Measurements from ENCODE around the gene ANKRD55.

The ANKRD55 gene

DNA sequence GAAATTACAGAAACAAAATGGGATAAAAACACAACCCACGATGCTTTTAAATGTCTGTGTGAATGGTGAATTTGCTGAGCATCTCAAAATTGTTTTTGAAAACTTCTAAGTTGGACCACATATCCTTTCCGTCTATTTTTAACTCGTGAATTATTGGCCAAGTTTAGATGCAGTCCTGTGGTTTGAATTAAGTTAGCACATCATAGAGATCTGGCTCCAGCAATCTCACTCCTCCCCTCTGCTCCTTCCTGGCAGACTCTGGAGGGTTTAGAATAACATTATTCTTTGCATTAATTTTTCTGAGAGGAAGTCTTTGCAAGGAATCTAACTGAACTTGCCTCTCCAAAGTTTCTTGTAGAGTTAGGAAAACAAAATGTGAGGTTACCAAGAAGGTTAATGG, 14.5 kb upstream of the ANKRD55 start (continued):
- TF ChIP-seq, protein P1, sequence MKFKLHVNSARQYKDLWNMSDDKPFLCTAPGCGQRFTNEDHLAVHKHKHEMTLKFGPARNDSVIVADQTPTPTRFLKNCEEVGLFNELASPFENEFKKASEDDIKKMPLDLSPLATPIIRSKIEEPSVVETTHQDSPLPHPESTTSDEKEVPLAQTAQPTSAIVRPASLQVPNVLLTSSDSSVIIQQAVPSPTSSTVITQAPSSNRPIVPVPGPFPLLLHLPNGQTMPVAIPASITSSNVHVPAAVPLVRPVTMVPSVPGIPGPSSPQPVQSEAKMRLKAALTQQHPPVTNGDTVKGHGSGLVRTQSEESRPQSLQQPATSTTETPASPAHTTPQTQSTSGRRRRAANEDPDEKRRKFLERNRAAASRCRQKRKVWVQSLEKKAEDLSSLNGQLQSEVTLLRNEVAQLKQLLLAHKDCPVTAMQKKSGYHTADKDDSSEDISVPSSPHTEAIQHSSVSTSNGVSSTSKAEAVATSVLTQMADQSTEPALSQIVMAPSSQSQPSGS (tag by site-specific recombination; IDR thresholded peaks at IDR 0.05; ENCODE audit: low read depth): no peak
- TF ChIP-seq, protein P2, sequence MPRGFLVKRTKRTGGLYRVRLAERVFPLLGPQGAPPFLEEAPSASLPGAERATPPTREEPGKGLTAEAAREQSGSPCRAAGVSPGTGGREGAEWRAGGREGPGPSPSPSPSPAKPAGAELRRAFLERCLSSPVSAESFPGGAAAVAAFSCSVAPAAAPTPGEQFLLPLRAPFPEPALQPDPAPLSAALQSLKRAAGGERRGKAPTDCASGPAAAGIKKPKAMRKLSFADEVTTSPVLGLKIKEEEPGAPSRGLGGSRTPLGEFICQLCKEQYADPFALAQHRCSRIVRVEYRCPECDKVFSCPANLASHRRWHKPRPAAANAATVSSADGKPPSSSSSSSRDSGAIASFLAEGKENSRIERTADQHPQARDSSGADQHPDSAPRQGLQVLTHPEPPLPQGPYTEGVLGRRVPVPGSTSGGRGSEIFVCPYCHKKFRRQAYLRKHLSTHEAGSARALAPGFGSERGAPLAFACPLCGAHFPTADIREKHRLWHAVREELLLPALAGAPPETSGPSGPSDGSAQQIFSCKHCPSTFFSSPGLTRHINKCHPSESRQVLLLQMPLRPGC (tag by site-specific recombination; IDR thresholded peaks at IDR 0.05): no peak
- TF ChIP-seq ZNF560 (tag by site-specific recombination; IDR thresholded peaks at IDR 0.05; ENCODE audit: borderline replicate concordance) (no peak), ZNF626 (tag by site-specific recombination; IDR thresholded peaks at IDR 0.05) (no peak)

DNA sequence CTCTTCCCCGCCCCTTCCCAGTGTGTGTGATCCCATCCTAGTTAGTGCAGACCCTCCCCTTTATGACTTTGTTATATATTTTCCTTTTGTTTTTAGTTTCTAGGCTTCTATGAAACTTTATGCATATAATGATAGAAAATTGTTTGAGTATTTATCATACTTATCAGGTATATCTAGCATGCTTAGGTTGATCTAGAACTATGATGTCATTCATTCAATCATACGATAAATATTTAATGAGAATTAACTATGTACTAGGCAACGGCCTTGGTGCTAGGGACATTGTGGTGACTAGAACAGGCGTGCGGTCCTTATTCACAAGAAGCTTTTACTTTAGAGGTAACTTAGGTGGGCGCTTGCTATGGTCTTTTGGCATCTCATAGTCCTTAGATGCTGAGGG, 13.6 kb upstream of the ANKRD55 start:
- no peak overlapping the region for H3K27ac ChIP-seq (ENCODE audit: extremely low read depth, low read depth, low read length)
- ChIA-PET CTCF (no interaction called here), POLR2A (no interaction called here)
- no peaks in the 10 kb centered on the region for H3K9me3 ChIP-seq (ENCODE audit: control insufficient read depth, insufficient read depth, low read depth, low read length)
- no peaks in the 10 kb centered on the region for H3K4me1 ChIP-seq (ENCODE audit: control insufficient read depth, insufficient read depth, low read length)
- H3K4me3 ChIP-seq (ENCODE audit: low read depth, low read length): no peak overlapping the region
- no peak for TF ChIP-seq ZNF585B (tag by site-specific recombination; IDR thresholded peaks at IDR 0.05)
- TF ChIP-seq, protein P1 (tag by site-specific recombination; IDR thresholded peaks at IDR 0.05; ENCODE audit: low read depth): peak; percentile 54; the same call in 1 of the 2 replicates
- no peaks in the 10 kb centered on the region for H3K36me3 ChIP-seq (ENCODE audit: control insufficient read depth in 2 of 2, insufficient read depth in 1 of 2, low read length in 2 of 2)

DNA sequence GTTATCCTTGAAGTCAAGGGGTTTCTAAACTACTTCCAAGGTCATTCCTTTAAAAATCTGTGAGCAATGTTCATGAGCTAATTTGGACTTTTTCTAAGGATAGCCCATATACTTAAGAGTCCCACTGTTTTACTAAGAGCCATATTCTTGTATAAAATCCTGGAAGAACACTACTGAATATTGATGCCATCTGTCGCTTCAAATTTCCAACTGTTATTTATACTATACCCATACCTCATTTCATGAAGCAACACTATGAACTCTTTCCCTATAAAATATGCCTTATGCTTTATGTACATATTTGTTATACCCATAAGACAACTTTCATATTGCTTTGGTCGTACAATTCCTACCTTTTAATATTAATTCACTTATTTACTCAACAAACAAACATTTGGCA, 12.4 kb upstream of the ANKRD55 start:
- H3K27ac ChIP-seq (ENCODE audit: extremely low read depth, low read depth, low read length): no peak overlapping the region
- no peaks in the 10 kb centered on the region for H3K9me3 ChIP-seq (ENCODE audit: control insufficient read depth, insufficient read depth, low read depth, low read length)
- TF ChIP-seq, protein P3, sequence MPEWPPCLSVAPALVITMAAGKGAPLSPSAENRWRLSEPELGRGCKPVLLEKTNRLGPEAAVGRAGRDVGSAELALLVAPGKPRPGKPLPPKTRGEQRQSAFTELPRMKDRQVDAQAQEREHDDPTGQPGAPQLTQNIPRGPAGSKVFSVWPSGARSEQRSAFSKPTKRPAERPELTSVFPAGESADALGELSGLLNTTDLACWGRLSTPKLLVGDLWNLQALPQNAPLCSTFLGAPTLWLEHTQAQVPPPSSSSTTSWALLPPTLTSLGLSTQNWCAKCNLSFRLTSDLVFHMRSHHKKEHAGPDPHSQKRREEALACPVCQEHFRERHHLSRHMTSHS (tag by site-specific recombination; IDR thresholded peaks at IDR 0.05): no peak
- TF ChIP-seq, protein P4, sequence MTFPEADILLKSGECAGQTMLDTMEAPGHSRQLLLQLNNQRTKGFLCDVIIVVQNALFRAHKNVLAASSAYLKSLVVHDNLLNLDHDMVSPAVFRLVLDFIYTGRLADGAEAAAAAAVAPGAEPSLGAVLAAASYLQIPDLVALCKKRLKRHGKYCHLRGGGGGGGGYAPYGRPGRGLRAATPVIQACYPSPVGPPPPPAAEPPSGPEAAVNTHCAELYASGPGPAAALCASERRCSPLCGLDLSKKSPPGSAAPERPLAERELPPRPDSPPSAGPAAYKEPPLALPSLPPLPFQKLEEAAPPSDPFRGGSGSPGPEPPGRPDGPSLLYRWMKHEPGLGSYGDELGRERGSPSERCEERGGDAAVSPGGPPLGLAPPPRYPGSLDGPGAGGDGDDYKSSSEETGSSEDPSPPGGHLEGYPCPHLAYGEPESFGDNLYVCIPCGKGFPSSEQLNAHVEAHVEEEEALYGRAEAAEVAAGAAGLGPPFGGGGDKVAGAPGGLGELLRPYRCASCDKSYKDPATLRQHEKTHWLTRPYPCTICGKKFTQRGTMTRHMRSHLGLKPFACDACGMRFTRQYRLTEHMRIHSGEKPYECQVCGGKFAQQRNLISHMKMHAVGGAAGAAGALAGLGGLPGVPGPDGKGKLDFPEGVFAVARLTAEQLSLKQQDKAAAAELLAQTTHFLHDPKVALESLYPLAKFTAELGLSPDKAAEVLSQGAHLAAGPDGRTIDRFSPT (tag by site-specific recombination; IDR thresholded peaks at IDR 0.05): no peak
- TF ChIP-seq ZNF626 (tag by site-specific recombination; IDR thresholded peaks at IDR 0.05): no peak
- TF ChIP-seq, protein P5, sequence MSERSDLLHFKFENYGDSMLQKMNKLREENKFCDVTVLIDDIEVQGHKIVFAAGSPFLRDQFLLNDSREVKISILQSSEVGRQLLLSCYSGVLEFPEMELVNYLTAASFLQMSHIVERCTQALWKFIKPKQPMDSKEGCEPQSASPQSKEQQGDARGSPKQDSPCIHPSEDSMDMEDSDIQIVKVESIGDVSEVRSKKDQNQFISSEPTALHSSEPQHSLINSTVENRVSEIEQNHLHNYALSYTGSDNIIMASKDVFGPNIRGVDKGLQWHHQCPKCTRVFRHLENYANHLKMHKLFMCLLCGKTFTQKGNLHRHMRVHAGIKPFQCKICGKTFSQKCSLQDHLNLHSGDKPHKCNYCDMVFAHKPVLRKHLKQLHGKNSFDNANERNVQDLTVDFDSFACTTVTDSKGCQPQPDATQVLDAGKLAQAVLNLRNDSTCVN (tag by site-specific recombination; optimal IDR thresholded peaks at IDR 0.05): no peak
- TF ChIP-seq ZNF664 (tag by site-specific recombination; IDR thresholded peaks at IDR 0.05): no peak
- TF ChIP-seq ZNF571 (tag by site-specific recombination; IDR thresholded peaks at IDR 0.05): no peak
- TF ChIP-seq MEIS1 (CRISPR knock-in tag; IDR thresholded peaks at IDR 0.05; ENCODE audit: borderline replicate concordance): no peak
- TF ChIP-seq, protein P6, sequence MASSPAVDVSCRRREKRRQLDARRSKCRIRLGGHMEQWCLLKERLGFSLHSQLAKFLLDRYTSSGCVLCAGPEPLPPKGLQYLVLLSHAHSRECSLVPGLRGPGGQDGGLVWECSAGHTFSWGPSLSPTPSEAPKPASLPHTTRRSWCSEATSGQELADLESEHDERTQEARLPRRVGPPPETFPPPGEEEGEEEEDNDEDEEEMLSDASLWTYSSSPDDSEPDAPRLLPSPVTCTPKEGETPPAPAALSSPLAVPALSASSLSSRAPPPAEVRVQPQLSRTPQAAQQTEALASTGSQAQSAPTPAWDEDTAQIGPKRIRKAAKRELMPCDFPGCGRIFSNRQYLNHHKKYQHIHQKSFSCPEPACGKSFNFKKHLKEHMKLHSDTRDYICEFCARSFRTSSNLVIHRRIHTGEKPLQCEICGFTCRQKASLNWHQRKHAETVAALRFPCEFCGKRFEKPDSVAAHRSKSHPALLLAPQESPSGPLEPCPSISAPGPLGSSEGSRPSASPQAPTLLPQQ (tag by site-specific recombination; IDR thresholded peaks at IDR 0.05): no peak
- no peak overlapping the region for H3K4me3 ChIP-seq (ENCODE audit: low read depth, low read length)
- ChIA-PET CTCF (interaction anchor here (0.7 kb wide), 1 partner anchor 614 kb away, joined by 3 read pairs; no protein-coding TSS in a partner anchor), POLR2A (no interaction called here)
- no peaks in the 10 kb centered on the region for H3K4me1 ChIP-seq (ENCODE audit: control insufficient read depth, insufficient read depth, low read length)
- H3K36me3 ChIP-seq (ENCODE audit: control insufficient read depth in 2 of 2, insufficient read depth in 1 of 2, low read length in 2 of 2): no peaks in the 10 kb centered on the region

All from HEK293 (cell line).